ENCODE measurements around the gene ZNF343.

ZNF343 gene

DNA sequence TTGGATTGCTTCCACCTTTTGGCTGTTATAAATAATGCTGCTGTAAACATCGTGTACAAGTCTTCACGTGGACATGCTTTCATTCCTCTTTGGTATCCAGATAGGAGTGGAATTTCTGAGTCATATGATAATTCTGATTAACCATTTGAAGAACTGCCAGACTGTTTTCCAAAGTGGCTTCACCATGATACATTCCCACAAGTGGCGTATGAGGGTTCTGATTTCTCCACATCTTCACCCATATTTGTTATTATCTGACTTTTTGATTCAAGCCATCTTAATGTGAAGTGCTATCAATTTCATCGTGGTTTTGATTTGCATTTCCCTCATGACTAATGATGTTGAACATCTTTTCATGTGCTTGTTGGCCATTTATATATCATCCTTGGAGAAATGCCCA lies 35.2 kb downstream of the ZNF343 start:
- Histone ChIP-seq H3K36me3 (ENCODE audit: insufficient read depth, low read length) (no peaks in the 10 kb centered on the region), H3K9me2 (replicated peaks; ENCODE audit: low read depth, low read length) (no peaks in the 10 kb centered on the region), H3K4me3 (ENCODE audit: low read length, poor library complexity, severe bottlenecking) (no peak overlapping the region), H3K4me2 (ENCODE audit: low read depth, low read length, poor library complexity, severe bottlenecking) (no peak overlapping the region), H3K27me3 (ENCODE audit: insufficient read depth, low read length, poor library complexity, severe bottlenecking) (peaks cover 10% of the 10 kb centered on the region), H3K9me3 (ENCODE audit: insufficient read depth, low read depth, low read length) (no peaks in the 10 kb centered on the region), H3K79me2 (ENCODE audit: insufficient read depth, low read length) (peaks cover 21% of the 10 kb centered on the region), H2AFZ (ENCODE audit: low read length) (no peak overlapping the region), H3K4me1 (ENCODE audit: insufficient read depth, low read length, poor library complexity, severe bottlenecking) (peaks cover 9% of the 10 kb centered on the region), H3F3A (ENCODE audit: low read depth) (0 out of 2 replicates have a peak, but pooled peaks cover 2% of the 10 kb centered on the region), H4K20me1 (ENCODE audit: insufficient read depth, low read length, poor library complexity, severe bottlenecking) (peaks cover 19% of the 10 kb centered on the region), H3K9ac (ENCODE audit: low read depth, low read length, poor library complexity, severe bottlenecking) (no peak overlapping the region)
- TF ChIP-seq, protein P1, sequence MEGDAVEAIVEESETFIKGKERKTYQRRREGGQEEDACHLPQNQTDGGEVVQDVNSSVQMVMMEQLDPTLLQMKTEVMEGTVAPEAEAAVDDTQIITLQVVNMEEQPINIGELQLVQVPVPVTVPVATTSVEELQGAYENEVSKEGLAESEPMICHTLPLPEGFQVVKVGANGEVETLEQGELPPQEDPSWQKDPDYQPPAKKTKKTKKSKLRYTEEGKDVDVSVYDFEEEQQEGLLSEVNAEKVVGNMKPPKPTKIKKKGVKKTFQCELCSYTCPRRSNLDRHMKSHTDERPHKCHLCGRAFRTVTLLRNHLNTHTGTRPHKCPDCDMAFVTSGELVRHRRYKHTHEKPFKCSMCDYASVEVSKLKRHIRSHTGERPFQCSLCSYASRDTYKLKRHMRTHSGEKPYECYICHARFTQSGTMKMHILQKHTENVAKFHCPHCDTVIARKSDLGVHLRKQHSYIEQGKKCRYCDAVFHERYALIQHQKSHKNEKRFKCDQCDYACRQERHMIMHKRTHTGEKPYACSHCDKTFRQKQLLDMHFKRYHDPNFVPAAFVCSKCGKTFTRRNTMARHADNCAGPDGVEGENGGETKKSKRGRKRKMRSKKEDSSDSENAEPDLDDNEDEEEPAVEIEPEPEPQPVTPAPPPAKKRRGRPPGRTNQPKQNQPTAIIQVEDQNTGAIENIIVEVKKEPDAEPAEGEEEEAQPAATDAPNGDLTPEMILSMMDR (conservative IDR thresholded peaks at IDR 0.05; ENCODE audit: low read length) = no peak
- no peak for TF ChIP-seq EZH2phosphoT487 (IDR thresholded peaks at IDR 0.05; ENCODE audit: borderline replicate concordance)

DNA sequence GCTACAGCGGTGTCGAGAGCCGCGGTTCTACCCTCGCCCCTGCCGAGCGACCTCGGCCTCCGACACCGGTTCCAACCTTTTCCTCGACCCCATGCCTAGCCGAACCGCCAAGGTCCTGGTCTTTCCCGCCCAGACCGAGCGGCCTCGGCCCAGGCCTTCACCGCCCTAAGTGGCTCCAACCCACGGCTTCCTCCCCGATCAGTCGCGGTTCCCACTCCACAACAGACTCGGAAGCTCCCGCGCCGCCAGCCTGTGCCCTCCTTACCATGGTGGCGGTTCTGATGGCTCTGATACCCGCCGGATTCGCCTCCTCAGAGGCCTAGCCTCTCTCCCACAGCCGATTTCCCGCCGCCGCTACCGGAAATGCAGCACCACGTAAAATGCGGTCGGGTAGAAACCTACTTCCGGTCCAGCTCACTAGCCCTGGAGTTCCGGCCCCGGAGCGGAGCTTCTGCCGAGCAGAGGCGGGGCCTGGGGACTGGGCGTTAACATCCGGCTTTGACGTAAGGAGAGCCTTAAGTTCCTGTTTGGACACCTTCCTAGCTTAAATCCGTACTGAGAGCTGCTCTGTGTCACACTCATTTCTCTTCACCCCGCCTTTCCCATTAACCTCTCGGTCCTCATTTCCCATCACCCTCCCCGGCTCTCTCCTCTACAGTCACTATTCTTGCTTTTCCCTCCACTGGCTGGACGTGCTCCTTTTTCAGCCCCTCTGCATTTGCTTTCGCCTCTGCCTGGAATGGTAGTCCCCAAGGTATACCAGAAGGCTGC lies 38.1 kb downstream of the ZNF343 start, which contains the start of gene SNRPB:
Gene SNRPB (minus strand): TSS at position 367 of the 771 bp plus-strand sequence. CDS start 99 bp downstream, at position 268.
- TF ChIP-seq, protein P1 (conservative IDR thresholded peaks at IDR 0.05; ENCODE audit: low read length) = no peak
- no peak for TF ChIP-seq EZH2phosphoT487 (IDR thresholded peaks at IDR 0.05; ENCODE audit: borderline replicate concordance)
- Histone ChIP-seq H3K4me2 (ENCODE audit: low read depth, low read length, poor library complexity, severe bottlenecking) (peak within 1 kb of the TSS; percentile 100), H4K20me1 (ENCODE audit: insufficient read depth, low read length, poor library complexity, severe bottlenecking) (peaks cover 48% of the 10 kb centered on the region), H2AFZ (ENCODE audit: low read length) (peak within 1 kb of the TSS; percentile 80), H3K27me3 (ENCODE audit: insufficient read depth, low read length, poor library complexity, severe bottlenecking) (peaks cover 10% of the 10 kb centered on the region), H3K79me2 (ENCODE audit: insufficient read depth, low read length) (peaks cover 50% of the 10 kb centered on the region), H3K9me3 (ENCODE audit: insufficient read depth, low read depth, low read length) (no peaks in the 10 kb centered on the region), H3K4me1 (ENCODE audit: insufficient read depth, low read length, poor library complexity, severe bottlenecking) (peaks cover 35% of the 10 kb centered on the region), H3F3A (ENCODE audit: low read depth) (0 out of 2 replicates have a peak, but pooled peaks cover 2% of the 10 kb centered on the region), H3K9me2 (replicated peaks; ENCODE audit: low read depth, low read length) (no peaks in the 10 kb centered on the region), H3K4me3 (ENCODE audit: low read length, poor library complexity, severe bottlenecking) (peak within 1 kb of the TSS; percentile 99), H3K36me3 (ENCODE audit: insufficient read depth, low read length) (peaks cover 20% of the 10 kb centered on the region; the same call in 1 of the 2 replicates), H3K9ac (ENCODE audit: low read depth, low read length, poor library complexity, severe bottlenecking) (peak within 1 kb of the TSS; percentile 98)

DNA sequence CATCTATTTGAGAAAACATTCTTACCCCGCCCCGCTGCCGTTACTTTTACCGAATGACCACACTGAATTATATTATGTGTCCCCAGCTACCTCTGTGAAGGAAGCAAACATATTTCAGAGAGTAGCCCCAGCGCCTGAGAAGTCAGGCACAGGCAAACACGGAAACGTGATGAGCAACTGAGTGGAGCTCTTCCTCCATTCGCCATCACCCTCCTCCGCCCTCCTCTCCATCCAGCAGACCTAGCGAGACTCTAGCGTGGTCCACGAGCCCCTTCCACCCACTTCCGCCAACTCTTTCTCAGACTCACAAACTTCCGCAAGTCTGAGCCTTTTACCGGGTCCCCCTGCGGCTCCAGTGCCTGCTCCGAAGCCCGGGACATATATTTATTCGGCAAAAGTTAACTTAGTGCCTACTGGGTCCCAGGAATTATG lies 38.7 kb downstream of the ZNF343 start:
- Histone ChIP-seq H4K20me1 (ENCODE audit: insufficient read depth, low read length, poor library complexity, severe bottlenecking) (peaks cover 54% of the 10 kb centered on the region), H3K4me1 (ENCODE audit: insufficient read depth, low read length, poor library complexity, severe bottlenecking) (peaks cover 35% of the 10 kb centered on the region), H3K79me2 (ENCODE audit: insufficient read depth, low read length) (peaks cover 56% of the 10 kb centered on the region), H3K9me2 (replicated peaks; ENCODE audit: low read depth, low read length) (no peaks in the 10 kb centered on the region), H3F3A (ENCODE audit: low read depth) (0 out of 2 replicates have a peak, but pooled peaks cover 2% of the 10 kb centered on the region), H3K9me3 (ENCODE audit: insufficient read depth, low read depth, low read length) (no peaks in the 10 kb centered on the region), H3K9ac (ENCODE audit: low read depth, low read length, poor library complexity, severe bottlenecking) (peak overlapping the region; percentile 98), H3K4me3 (ENCODE audit: low read length, poor library complexity, severe bottlenecking) (peak overlapping the region; percentile 99), H3K27me3 (ENCODE audit: insufficient read depth, low read length, poor library complexity, severe bottlenecking) (peaks cover 10% of the 10 kb centered on the region), H2AFZ (ENCODE audit: low read length) (peak overlapping the region; percentile 76), H3K4me2 (ENCODE audit: low read depth, low read length, poor library complexity, severe bottlenecking) (peak overlapping the region; percentile 100), H3K36me3 (ENCODE audit: insufficient read depth, low read length) (peaks cover 26% of the 10 kb centered on the region)
- TF ChIP-seq, protein P1 (conservative IDR thresholded peaks at IDR 0.05; ENCODE audit: low read length) = no peak
- TF ChIP-seq EZH2phosphoT487 (IDR thresholded peaks at IDR 0.05; ENCODE audit: borderline replicate concordance) = no peak
